Kidney (tissue), 14 donors: ENCODE data around the gene STAG1. TPM values are rescaled to one million over a fixed set of nuclear protein-coding genes. Genes with fewer than 3 reads are reported as not detected.

ENCODE experiments used
- DNase-seq, 5 donors: peaks; one replicate each; pipeline ENCODE4 v3.0.0-alpha.2; 2013 to 2020
- FAIRE-seq: peaks from 2 replicates; lab custom pipeline; 2012; peaks lifted over from hg19 to GRCh38; lab: Jason Lieb, UNC
- H3K27ac ChIP-seq, 2 donors: one replicate each; pipeline ENCODE4 v1.7.0; 2013; ENCODE audit warnings: low read depth in 2 of 2, low read length in 2 of 2, inconsistent platforms in 1 of 2
- H3K27me3 ChIP-seq: one replicate; pipeline ENCODE4 v1.7.1; 2013; ENCODE audit warnings: low read length, inconsistent platforms; ENCODE audit not compliant: control insufficient read depth, insufficient read depth
- H3K36me3 ChIP-seq, 3 donors: one replicate each; pipeline versions ENCODE4 v1.7.0 to v1.7.1; 2013; ENCODE audit warnings: low read length in 3 of 3, control low read depth in 1 of 3, inconsistent platforms in 1 of 3; ENCODE audit not compliant: insufficient read depth in 3 of 3, control insufficient read depth in 2 of 3
- H3K4me1 ChIP-seq, 3 donors: one replicate each; pipeline versions ENCODE4 v1.7.0 to v1.7.1; 2013; ENCODE audit warnings: low read length in 3 of 3, inconsistent platforms in 1 of 3, low read depth in 1 of 3; ENCODE audit not compliant: control insufficient read depth in 2 of 3, insufficient read depth in 2 of 3
- H3K4me3 ChIP-seq, 3 donors: one replicate each; pipeline versions ENCODE4 v1.7.0 to v1.8.1; 2013; ENCODE audit warnings: low read length in 3 of 3, control low read depth in 1 of 3, inconsistent platforms in 1 of 3
- H3K9ac ChIP-seq, 3 donors: one replicate each; pipeline versions ENCODE4 v1.7.0 to v1.7.1; 2013; ENCODE audit warnings: low read length in 3 of 3, control low read depth in 1 of 3, inconsistent platforms in 1 of 3
- H3K9me3 ChIP-seq, 3 donors: one replicate each; pipeline versions ENCODE4 v1.7.0 to v1.7.1; 2013; ENCODE audit warnings: low read length in 3 of 3, control low read depth in 1 of 3, inconsistent platforms in 1 of 3; ENCODE audit not compliant: control insufficient read depth in 2 of 3, insufficient read depth in 1 of 3
- intact Hi-C: fragments of 100-400 bp; cut with DNase I; formaldehyde crosslinking; loops from one replicate; pipeline ENCODE4 v1.11.1; 2022
- polyA plus RNA-seq: library from polyadenylated mRNA; stranded (reverse); fragments of 350-450 nt; fragmentation: Illumina TruSeq; extraction: RNeasy Lipid Tissue Mini Kit (QIAGEN cat#74804); gene quantifications from one replicate; pipeline ENCODE4 v1.2.3, GENCODE V29; 2014; ENCODE audit warnings: low read depth, low replicate concordance; ENCODE audit not compliant: insufficient read depth
- total RNA-seq: library from RNA; stranded (reverse); fragmentation: NEBNext Ultra II Directional; extraction: Animal tissue kit (Norgen Biotek cat#: 25700); gene quantifications from one replicate; pipeline ENCODE4 v1.2.1, GENCODE V29; 2021
- TF ChIP-seq, protein P1 (sequence below): IDR thresholded peaks from 3 replicates; pipeline ENCODE4 v1.5.1; 2012; ENCODE audit warnings: mild to moderate bottlenecking, moderate library complexity, borderline replicate concordance; ENCODE audit not compliant: insufficient read depth; ENCODE audit errors: extremely low read depth
- donor health status: control.
- donor health status: control.
- donor health status: control.
- donor health status: control.
- donor health status: control.
- donor health status: DM: yes; HTN: yes; CAD: no.
- donor health status: Normal renal cell carcinoma (clear cell type).

STAG1 gene
- total and polyA plus RNA-seq, 2 donors from 2014 or later, result 7.8 to 49.9 TPM

DNA sequence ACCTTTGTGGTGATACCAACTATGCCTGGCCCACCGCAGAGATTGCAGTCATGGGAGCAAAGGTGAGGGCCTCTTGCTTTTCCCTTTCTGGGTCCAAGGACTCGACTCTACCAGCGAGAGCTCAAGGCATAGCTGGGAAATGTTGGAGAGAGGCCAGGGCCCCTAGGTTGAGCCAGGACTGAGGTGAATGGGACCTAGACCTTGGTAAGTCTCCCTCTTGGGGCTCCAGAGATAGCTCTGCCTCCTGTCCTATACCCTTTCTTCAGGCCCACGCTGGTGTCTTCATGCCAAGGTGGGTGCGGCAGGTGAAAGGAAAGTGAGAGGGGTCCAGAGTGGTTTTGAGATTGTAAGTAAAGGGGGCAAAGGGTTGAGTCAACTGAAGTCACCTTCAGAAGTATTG is 424.5 kb downstream of the STAG1 start:
- Histone ChIP-seq H3K4me3 (no peak overlapping the region), H3K9me3 (peaks cover 0 to 5% (median 0%) of the 10 kb centered on the region in 3 donors), H3K27ac (no peak overlapping the region), H3K36me3 (peaks cover 2 to 18% (median 7%) of the 10 kb centered on the region in 3 donors), H3K27me3 (no peaks in the 10 kb centered on the region), H3K4me1 (no peaks in the 10 kb centered on the region), H3K9ac (no peak overlapping the region)
- FAIRE-seq (no peak), DNase-seq (no peak)
- intact Hi-C loops, result no loop called here
- TF ChIP-seq, protein P1, sequence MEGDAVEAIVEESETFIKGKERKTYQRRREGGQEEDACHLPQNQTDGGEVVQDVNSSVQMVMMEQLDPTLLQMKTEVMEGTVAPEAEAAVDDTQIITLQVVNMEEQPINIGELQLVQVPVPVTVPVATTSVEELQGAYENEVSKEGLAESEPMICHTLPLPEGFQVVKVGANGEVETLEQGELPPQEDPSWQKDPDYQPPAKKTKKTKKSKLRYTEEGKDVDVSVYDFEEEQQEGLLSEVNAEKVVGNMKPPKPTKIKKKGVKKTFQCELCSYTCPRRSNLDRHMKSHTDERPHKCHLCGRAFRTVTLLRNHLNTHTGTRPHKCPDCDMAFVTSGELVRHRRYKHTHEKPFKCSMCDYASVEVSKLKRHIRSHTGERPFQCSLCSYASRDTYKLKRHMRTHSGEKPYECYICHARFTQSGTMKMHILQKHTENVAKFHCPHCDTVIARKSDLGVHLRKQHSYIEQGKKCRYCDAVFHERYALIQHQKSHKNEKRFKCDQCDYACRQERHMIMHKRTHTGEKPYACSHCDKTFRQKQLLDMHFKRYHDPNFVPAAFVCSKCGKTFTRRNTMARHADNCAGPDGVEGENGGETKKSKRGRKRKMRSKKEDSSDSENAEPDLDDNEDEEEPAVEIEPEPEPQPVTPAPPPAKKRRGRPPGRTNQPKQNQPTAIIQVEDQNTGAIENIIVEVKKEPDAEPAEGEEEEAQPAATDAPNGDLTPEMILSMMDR, result no peak

DNA sequence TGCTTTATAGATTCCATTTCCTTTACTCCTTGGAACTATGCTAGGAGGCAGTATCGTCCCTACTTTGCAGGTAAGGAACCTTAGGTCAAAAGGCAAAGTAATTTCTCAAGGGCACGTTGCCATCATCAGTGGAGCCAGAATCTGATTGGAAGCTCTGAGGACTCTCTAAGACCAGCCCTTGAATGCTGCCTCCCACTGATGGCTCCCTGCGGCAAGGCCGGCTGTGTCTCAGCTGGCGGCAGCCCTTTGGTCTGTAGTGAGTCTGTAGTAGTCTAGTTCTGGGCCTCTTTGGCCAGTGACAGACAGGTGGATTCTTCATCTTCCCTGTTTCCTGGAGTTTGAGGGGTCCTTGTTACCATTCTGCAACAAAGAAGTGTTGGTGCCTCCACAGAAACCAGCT is 425.9 kb downstream of the STAG1 start:
- Histone ChIP-seq H3K4me1 (no peaks in the 10 kb centered on the region), H3K27ac (no peak overlapping the region), H3K4me3 (no peak overlapping the region), H3K9me3 (peaks cover 1 to 18% (median 4%) of the 10 kb centered on the region in 3 donors), H3K27me3 (no peaks in the 10 kb centered on the region), H3K36me3 (peaks cover 2 to 22% (median 7%) of the 10 kb centered on the region in 3 donors), H3K9ac (no peak overlapping the region)
- FAIRE-seq, result no peak
- no peak for DNase-seq
- intact Hi-C loops, result no loop called here
- TF ChIP-seq, protein P1, result no peak

DNA sequence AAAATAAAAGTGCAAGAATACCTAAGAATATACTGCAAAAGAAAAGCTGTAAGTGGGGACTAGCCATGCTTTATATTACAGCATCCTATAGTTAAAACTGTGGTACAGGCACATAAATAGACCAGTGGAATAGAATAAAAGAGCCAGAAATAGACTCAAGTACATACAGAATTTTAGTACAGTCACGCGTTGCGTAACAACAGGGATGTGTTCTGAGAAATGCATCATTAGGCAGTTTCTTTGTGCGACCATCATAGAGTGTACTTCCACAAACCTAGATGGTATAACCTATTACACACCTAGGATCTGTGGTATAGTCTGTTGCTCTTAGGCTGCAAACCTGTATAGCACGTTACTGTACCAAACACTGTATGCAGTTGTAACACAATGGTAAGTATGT is 440.2 kb downstream of the STAG1 start:
- Histone ChIP-seq H3K4me1 (no peaks in the 10 kb centered on the region), H3K4me3 (no peak overlapping the region), H3K27me3 (no peaks in the 10 kb centered on the region), H3K27ac (no peak overlapping the region), H3K9me3 (no peaks in the 10 kb centered on the region), H3K36me3 (no peaks in the 10 kb centered on the region), H3K9ac (no peak overlapping the region)
- intact Hi-C loops, result no loop called here
- TF ChIP-seq, protein P1, result no peak
- DNase-seq (no peak), FAIRE-seq (no peak)

DNA sequence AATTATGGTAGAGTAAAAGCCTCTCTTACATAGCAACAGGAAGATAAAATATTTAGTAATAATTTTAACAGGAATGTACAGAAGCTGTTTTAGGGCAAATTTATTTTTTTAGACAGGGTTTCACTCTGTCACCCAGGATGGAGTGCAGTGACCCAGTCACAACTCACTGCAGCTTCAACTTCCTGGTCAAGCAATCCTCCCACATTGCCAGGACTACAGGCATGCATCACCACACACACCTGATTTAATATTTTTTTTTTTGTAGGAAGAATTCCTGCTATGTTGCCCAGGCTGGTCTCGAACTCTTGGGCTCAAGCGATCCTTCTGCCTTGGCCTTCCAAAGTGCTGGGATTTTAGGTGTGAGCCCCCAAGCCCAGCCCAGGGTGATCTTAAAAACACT is 440.9 kb downstream of the STAG1 start:
- H3K27ac ChIP-seq, result no peak overlapping the region
- no peaks in the 10 kb centered on the region for H3K9me3 ChIP-seq
- no peaks in the 10 kb centered on the region for H3K36me3 ChIP-seq
- no peak overlapping the region for H3K4me3 ChIP-seq
- FAIRE-seq (no peak), DNase-seq (peak in 2 of 5 donors; percentile 37 to 41)
- TF ChIP-seq, protein P1, result no peak
- no peak overlapping the region for H3K9ac ChIP-seq
- no peaks in the 10 kb centered on the region for H3K27me3 ChIP-seq
- intact Hi-C loops, result no loop called here
- no peaks in the 10 kb centered on the region for H3K4me1 ChIP-seq
